HG02943 (cell line): Measurements from ENCODE around the gene IGDCC3.
"Not testable (repeated sequence)": the region's sequence is repeated elsewhere in the genome, so short reads cannot be mapped to it uniquely, and the experiment has no call there.

Experiments used
- ATAC-seq: cut with Tn5 transposase; IDR thresholded peaks from one replicate; pipeline ENCODE4 v1.9.1; 2021; ENCODE audit warnings: mild to moderate bottlenecking, low read depth, moderate library complexity; ENCODE audit not compliant: unreplicated experiment

The IGDCC3 gene

DNA sequence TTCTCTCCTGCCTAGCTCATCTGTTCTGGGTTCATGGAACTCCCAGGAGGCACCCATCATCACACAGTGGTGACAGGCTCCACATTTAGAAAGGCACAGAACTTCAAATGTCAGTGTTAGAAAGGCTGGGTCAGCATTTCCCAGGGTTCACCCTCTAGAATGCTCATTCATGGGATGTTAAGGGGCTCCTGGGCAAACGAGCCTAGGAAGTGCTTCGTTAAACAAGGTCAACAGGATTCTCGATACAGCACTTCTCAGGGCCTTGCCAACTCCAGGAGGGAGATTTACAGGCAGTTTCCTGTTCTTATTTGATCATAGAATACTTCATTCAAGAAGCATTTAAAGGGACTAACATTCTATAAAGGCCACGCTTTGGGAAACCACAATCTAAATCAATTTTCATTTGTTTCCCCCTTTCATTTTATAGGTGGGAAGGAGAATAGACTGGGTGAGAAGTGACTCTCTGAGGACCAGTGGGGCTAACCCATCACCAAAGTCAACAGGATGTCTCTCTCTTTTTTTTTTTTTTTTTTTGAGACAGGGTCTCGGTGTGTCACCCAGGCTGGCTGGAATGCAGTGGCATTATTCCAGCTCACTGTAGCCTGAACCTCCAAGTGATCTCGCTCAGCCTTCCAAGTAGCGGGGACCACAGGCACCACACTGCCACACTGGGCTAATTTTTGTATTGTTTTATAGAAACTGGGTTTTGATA is 30.7 kb upstream of the IGDCC3 start:
- no peak for ATAC-seq

DNA sequence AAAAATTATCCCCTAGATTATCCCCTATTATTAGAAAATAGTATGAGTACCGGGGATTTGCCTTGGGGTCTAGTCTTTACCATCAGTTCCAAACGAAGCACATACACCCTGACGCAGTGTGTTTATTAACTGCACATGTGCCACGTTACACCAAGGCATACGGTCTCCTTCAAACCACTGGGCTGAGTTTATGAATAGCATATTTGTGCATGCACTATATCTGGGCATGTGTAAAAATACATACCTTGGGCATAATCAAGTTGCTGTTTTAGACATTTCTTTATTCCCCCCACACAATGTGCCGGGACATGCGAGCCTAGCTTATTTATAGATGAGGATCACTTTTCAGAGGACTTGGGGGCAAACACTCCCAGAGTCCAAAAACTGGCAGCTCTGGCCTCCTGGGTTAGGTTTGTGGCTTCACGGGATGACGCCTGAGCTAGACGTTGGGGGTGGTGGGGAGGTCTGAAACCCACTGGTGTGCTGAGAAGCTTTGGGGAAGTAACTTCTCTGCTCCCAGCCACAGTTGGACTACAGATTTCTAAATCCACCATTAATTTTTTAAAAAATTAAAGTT is 28.7 kb upstream of the IGDCC3 start:
- no peak for ATAC-seq

DNA sequence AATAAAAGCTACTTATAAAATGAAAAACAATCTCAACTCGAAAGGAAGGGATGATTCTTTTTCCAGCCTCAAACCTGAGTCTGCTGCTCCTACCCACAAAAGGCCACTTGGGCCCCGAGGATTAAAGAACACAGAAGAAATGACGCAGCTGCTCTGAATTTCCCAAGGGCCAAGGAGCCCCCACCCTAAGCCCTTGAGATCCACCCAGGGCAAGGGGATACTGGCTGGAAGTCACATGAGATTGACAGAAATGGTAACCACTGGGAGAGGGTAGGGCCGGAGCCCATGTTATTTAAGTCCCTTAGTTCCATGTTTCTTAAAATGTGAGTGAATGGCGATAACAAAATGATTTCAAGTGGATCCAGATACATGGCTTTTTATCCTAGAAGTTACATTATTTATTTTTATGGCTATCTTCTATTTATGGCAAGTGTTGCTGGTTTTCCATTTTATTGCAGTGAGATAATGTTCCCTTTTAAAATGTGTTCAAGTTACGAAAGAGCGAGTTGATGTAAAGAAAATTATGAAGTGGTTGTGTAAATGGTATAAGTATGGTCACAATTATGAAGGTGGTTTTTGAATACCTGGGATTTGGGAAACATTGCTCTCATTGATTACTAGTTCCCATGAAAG is 28.1 kb upstream of the IGDCC3 start:
- ATAC-seq: no peak

DNA sequence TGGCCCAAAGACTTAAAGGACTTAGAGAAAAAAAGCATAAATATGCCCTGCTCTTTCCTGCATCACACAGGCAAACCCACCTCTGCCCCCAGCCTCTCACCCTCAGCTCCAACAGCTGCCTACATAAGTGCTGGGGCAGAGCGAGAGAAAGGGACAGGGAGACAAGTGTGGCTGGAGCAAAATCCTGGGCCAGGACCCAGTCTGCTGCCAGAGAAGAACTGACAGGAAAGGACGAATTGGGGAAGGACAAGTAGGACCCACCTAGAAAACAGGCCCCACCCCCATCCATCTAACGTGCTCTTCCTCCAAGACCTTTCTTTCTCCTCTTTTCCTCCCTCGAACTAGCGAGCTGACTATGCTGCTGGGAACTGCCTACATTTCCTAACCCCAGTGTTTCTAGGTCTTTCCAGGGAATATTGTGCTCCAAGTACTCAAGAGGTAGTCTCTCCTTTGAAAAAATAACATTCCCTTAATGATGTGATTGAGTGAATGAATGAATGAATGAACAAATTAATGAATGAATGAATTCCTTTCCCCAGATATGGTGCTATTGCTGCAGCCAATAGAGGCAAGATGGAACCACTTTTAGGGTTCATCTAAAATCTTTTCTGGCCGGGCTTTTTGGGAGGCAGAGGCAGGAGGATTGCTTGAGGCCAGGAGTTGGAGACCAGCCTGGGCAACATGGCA is 26.5 kb upstream of the IGDCC3 start:
- no peak for ATAC-seq

DNA sequence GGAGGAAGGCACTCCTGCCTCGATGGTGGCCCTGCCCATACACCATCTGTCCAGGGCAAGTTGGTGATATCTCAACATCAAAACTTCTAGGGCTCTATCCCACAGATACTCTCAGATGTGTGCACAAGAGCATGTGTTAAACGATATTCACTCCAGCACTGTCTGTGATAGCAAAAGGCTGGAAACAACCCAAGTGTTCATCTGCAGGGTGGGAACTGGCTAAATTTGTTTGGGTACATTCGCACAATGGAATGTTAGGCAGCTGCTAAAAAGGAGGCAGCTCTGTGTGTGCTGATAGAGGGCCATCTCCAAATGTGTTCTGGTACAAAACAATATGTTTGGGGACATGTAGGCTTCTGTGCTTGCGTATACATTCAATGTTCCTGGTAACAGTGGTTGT is 25.2 kb upstream of the IGDCC3 start:
- no peak for ATAC-seq

DNA sequence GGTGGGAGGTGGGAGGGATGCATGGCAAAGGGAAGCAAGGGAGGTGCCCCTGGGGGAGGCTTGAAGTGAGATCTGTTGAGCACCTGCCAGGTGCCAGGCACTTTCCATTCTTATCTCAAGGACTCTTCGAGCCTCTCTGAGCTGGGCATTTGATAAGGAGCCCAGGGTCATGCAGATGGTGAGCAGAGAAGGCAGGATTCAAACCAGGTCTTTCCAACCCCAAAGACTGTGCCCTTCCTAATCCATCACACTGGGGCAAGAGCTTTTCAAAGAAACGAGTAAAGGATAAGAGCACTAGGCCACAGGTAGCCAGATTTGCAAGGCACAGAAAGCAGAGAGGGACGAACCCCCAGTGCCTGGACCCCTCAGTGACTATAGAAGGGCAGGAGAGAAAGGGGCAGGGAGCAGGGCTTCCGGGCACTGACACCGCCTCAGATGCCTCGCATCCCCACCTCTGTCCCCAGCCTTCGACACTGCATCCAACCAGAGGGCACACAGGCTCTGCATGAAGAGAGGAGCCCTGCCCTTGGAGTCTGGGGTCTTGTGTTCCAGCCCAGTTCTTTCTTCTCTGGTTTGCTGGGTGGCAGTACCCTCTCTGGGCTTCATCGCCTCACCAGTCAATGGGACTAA is 23.9 kb upstream of the IGDCC3 start:
- ATAC-seq: no peak

DNA sequence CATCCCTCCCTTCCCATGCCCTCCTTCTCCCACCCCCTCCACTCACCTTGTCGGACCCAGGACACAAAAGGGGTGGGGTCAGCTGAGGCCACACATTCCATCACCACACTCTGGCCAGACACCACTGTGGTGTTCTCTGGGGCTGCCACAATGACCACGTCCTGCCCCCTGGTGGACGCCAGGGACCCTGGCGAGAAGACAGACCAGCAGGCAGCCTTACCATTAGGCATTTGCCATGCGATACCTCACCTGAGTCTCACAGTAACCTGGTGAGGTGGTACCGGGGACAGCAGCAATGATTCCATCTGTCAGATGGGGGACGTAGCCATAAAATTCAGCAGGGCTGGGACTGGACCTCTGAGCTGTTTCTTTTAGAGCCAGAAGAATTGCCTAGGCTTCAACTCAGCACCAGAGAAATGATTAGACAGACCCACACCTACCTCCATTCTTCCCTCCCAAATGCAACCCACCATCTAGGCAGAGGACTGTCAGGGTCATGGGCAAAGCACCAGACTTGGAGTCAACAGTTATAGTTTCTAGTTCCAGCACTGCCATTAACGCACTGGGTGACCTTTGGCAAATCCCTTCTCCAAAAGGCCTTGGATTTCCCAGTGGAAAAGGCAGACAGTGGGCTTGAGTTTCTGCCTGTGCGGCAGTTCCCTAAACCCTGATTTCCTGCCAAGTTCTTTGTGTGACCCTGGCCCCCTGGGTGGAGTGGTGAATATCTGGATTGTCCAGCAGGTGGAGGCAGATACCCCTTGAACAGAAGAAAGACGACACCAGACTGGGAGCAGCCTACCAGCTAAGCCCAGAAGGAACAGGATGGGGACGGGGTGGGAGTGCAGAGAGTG is 23.2 kb upstream of the IGDCC3 start:
- ATAC-seq: no peak

DNA sequence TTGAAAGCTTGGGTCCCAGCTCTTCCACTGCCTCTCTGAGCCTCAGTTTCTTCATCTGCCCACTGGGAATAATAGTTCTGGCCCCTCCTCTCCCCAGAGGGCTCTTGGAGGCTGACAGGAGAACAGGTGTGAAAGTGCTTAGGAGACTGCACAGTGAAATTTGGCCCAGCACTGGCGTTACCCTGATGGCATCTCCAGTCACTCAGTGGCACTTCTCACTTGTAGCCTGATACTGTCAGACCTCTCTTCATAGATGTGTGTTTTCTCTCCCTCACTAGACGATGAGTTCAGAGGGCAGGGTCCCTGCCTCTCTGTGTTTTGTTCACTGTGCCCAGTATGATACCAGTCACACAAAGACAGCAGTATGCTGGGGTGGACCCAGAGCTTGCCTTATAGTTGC is 22.2 kb upstream of the IGDCC3 start:
- ATAC-seq: no peak

DNA sequence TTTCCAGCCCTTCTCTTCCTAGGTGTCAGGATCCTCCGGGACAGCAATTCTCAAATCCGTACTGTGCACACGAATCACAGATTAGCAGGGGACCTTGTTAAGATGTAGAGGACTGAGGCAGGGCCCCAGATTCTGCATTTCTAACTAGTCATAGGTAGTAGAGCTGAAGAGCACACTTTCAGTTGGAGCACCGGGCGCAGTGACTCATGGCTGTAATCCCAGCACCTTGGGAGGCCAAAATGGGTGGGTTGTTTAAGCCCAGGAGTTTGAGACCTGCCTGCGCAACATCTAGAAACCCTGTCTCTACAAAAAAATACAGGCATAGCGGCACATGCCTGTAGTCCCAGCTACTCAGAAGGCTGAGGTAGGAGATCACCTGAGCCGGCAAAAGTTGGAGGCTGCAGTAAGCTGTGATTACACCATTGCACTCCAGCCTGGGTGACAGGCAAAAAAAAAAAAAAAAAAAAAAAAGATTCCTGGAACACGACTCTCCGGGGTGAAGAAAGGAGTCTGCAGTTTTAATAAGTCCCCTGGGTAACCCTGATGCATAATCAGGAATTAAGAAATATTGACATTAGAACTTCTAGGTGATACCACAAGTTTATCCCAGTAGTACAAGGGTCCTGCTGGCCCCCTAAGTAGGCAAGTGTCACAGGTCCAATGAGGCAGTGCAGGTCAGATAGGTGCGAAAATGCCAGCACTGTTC is 21.4 kb upstream of the IGDCC3 start:
- no peak for ATAC-seq

DNA sequence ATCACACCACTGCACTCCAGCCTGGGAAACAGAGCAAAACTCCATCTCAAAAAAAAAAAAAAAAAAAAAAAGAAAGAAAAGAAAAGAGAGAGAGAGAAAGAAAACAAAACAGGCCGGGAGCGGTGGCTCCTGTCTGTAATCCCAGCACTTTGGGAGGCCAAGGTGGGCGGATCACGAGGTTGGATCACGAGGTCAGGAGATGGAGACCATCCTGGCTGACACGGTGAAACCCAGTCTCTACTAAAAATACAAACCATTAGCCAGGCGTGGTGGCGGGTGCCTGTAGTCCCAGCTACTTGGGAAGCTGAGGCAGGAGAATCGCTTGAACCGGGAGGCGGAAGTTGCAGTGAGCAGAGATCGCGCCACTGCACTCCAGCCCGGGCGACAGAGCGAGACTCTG is 20.7 kb upstream of the IGDCC3 start:
- ATAC-seq: not testable (repeated sequence)

DNA sequence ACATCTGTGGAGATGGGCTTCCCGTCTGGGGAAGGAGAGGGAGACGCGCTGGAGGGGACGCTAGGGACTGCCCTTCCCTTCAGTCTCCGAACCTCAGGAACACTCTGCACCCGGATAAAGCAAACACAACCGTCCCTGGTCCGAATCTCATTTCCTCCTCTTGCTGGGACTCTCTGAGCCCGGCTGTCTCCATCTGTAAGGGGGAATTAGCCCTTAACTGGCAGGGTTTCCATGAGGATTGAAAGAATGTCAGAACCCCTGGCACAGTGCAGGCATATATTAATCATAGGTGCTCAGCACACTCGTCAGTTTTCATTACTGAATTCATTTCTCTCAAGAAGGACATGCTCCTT is 19.1 kb upstream of the IGDCC3 start:
- no peak for ATAC-seq

DNA sequence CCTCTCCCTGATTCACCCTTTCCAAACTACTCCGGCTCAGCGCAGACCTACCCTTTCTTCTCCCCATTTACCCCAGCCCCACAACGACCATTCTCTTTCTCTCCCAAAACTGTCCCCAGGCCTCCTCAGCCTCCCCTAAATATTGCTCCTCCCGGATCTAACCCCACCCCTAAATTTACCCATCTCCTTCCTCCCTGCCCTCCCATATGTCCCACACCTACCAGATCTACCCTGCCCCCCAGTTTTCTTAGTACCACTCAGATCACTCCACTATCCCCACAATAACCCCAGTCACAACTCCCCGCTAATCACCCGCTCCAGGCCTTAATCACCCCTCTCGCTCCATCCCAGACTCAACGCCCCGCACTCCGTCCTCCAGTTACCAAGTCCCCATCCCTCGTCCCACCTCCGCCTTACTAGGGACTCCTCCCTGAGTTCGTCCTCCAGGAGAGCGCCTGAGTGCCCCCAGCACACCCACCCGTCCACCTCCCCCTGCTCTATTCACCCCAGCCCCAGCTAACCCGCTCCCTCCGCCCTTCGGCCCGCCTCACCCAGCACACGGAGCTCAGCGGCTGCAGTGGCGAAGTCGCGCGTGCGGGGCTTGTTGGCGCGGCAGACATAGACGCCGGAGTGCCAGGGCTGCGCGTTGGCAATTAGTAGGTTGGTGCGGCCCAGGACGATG is 18.6 kb upstream of the IGDCC3 start:
- no peak for ATAC-seq

DNA sequence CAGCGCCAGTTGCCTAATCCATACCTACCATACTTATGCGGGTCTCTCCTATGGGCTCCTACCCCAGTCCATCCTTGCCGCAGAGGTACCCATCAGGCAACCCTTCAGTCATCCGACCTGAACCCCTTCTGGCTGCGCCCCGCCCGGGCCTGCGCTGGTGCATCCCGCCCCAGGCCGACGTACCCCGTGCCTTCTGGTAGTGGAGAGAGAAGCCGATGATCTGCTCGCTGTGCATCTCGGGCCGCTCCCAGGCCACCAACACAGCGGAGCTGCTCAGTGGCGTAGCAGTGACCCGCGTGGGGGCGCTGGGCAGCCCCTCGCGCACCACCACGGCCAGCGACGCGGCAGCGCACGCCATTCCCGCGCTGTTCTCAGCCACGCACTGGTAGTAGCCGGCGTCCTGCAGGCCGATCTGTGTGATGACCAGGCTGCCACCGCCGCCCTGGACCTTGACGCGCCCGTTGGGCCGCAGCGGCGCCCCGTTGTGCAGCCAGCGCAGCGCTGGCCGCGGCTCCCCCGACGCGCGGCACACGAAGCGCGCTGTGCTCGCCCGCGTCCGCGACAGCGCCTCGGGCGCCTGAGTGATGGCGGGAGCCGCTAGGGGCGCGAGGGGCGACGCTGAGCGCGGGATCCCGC is 17.9 kb upstream of the IGDCC3 start:
- no peak for ATAC-seq

DNA sequence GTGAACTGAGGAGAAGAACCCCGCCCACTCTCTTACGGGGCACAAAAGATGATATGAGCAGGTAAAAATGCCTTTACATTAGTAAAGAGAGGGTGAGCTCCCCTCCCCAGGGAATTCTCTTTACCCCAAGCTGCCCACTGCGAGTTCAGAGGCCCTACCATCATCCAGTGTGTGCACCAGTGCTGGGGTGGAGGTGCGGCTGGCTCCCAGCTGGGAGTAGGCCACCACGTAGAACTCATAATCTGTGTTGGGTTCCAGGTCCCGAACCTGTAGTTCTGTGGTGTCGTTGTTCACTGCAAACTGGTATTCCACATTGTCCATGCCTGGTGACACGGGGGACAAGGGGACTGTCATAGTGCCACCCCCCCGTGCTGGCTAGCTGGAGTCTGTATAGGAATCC is 17.1 kb upstream of the IGDCC3 start:
- ATAC-seq: no peak

DNA sequence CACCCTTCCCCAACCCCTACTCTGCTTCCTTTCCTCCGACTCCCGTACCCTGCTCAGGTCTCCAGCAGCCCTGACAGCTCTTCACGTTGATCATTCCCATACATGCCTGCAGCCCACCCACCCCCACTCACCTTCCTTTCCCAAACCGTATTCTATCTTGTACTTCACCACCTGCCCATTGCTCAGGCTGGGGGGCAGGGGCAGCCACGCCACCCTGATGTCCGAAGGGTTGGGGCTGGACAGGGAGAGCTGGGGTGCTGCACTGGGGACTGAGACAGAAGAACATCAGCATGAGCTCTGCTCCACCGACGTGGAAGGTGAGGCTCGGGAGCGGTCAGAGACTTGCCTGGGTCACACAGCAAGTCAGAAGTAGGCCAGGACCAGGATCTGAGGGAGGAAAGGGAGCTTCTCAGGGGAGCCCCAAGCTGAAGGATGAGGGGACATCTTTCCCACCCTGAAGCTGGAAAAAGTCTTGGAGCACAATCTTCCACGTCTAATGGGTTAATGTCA is 16.5 kb upstream of the IGDCC3 start:
- no peak for ATAC-seq

DNA sequence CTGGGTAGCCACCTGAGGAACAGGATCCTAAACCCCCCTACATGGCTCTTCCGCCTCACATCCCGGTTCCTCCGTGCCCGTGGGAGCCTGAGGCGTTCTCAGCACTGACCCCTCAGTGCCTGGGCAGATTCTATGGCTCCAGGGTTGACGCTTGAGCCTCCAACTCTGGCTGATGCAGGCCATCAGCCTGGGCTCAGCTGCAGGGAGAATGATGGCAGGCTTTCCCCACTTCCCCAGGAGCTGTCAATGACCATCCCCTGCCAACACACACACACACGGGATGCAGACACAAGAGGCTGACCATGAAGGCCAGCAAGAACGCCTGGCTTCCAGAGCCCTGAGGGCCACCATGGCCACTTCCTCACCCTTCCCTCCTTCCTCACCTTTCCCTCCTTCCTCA is 15.8 kb upstream of the IGDCC3 start:
- ATAC-seq: no peak

DNA sequence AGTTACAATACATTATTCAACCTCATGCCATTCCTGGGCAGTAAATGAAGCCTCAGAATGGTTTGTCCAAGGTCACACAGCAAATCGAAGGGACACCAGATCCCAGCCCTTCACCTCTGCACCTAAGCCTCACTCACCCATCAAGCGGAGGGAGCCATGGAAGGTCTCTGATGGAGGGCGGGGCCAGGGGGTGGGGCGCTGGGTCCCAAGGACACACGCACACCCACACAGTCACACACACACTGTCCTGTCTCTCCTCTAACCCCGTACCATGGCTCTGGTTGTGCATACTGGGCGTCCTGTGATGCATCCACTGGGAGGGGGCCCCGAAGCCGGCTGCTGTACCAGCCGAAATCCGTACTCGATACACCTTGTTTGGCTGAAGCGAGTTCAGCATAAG is 15.3 kb upstream of the IGDCC3 start:
- no peak for ATAC-seq

DNA sequence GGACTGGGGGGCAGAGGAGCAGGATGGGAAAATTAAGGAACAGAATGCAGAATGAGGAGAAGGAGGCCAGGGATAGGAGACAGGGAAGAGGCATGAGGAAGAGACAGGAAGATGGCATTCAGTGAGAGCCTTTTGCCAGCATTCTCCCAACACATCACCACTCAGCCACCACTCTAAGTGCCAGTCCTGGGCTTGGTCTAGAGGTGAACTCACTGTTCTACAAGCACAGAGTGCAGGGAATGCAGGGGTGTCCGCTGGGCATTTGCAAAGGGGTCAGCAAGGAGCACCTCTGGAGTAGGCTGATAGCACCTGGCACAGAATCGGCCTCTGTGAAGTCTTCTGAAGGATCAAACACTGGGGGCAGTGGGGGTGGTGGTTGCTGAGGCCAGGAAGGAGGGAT is 14.6 kb upstream of the IGDCC3 start:
- ATAC-seq: no peak

DNA sequence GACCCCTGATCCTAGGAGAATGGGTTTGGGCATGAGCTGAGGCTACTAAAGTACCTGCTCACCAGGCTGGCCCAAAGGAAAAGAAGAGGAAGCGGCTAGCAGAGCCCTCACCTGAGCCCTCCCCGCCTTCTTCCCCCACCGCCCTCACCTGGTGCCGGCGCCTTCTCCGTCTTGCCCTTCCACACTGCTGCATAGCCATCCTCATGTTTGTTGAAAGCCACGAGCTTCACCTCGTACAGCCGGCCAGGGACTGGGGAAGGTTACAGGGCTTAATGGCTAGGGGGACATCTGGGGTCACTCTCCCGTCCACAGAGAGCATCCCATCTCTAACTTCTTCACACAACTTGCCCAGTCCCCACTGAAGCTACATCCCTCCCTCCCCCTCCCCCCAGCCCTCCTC is 13.9 kb upstream of the IGDCC3 start:
- ATAC-seq: no peak
